Frontal cortex (tissue), 4 donors: ENCODE results near the gene TIMM44. TPM values are rescaled to one million over a fixed set of nuclear protein-coding genes. Genes with fewer than 3 reads are reported as not detected.
A peak's percentile ranks its signal among the peaks of the same experiment; 100 is the strongest.
"Not testable (repeated sequence)": the region's sequence is repeated elsewhere in the genome, so short reads cannot be mapped to it uniquely, and the experiment has no call there.

Experiments
- DNase-seq, 2 donors: peaks; one replicate each; pipeline ENCODE4 v3.0.0; 2012; ENCODE audit warnings: low spot score in 2 of 2
- FAIRE-seq: peaks from 2 replicates; lab custom pipeline; 2012; peaks lifted over from hg19 to GRCh38; lab: Jason Lieb, UNC
- total RNA-seq: library from RNA; depleted of rRNA; stranded (reverse); fragments of >200 nt; gene quantifications from one replicate; pipeline ENCODE4 v1.2.3, GENCODE V29; 2014
- donor health status: control.
- donor health status: control.
- donor health status: control.

TIMM44 gene
- total RNA-seq, 1 donor from 2014 or later, result 26.9 TPM

GRCh38 chr19:7953576-7953975 is 10.1 kb upstream of the TIMM44 start:
- no peak for DNase-seq
- FAIRE-seq, result no peak

- FAIRE-seq (no peak), DNase-seq (no peak)
Observed at GRCh38 chr19:7953060-7953459, 9.6 kb upstream of the TIMM44 start.

DNA sequence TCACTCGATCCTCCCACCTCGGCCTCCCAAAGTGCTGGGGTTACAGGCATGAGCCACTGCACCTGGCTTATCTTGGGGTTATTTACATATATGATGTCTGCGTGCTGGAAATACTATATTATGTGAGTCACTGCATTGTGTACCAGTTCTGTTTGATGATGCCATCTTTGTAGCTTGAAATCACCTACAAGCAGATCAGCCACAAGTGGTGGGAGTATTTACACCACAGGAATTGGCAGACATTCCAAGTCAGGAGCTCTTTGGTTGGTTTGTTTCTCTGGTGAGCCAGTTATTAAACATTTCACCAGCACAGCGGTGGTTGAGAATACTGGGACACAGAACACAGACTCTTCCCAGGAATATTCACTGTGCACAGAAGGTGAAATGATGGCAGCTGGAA is 4.5 kb upstream of the TIMM44 start:
- FAIRE-seq, result no peak
- DNase-seq, result no peak

DNA sequence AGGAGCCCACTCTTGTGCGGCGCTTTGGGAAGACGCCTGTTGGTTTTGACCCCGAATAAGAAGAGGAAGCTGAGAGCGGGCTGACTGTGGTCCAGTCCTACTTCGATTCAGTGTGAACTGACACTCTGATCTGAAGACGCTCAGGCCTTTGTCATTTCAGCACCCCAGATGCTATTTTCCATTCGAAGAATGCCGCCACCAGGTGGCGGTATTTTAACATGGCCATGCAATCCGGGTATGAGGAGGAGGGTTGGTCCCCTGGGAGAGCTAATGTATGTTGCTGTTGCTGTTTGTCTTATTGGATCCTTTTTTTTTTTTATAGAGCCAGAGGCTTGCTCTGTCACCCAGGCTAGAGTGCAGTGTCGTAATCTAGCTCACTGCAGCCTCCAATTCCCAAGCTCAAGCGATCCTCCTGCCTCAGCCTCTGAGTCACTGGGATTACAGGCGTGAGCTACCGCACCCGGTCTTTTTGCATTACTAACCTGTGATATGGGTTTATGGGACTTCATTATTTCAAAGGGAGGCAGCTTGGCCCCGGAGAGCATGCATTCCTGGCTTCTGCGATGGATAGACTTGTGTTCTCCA is 803 bp upstream of the TIMM44 start:
- FAIRE-seq, result no peak
- peak; percentile 70 to 73 for DNase-seq

- no peak for DNase-seq
- FAIRE-seq, result no peak
Observed at GRCh38 chr19:7942981-7943443, 454 bp downstream of the TIMM44 start.

GRCh38 chr19:7941895-7942596 is 1.4 kb downstream of the TIMM44 start:
- no peak for FAIRE-seq
- DNase-seq, result no peak

GRCh38 chr19:7940841-7941240 is 2.6 kb downstream of the TIMM44 start:
- FAIRE-seq (no peak), DNase-seq (no peak)

- no peak for FAIRE-seq
- DNase-seq, result no peak
Observed at GRCh38 chr19:7934766-7935165, 8.7 kb downstream of the TIMM44 start.

DNA sequence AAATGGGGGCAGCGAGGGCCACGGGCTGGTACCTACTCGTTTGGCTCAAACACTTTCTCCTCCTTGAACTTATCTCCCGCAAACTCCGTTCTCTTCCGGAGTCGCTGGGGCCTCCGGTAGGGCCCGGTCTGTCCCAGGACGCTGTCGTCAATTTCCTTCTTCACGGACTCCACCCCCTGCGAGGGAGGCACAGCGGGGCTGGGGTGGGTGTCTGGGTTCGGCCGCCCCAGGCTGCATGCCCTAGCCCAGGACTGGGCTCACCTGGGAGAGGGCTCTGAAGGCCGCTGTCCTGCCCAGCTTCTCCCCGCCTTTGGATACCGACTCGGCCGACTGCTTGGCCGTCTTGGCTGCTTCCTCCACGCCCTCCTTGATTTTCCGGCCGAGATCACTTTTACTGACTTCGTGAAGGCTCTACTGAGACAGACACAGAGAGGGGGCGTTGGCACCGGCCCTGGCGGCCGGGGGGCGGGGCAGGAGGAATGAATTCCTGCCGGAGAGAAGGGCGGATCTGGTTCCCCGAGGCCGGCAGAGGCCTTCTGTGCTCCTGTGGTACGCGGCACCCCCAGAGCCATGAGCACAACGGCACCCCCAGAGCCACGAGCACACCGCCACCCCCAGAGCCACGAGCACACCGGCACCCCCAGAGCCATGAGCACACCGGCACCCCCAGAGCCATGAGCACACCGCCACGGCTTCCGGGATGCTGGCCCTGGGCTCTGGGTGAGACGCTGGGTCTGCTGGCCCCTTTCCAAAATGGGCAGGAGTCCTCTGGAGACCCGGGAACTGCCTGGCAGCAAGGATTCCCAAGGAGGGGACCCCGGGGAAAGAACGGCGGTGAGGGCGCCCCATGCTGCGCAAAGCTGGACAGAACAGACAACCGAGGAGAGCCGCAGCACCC is 9.4 kb downstream of the TIMM44 start:
- FAIRE-seq (no peak), DNase-seq (no peak)

DNA sequence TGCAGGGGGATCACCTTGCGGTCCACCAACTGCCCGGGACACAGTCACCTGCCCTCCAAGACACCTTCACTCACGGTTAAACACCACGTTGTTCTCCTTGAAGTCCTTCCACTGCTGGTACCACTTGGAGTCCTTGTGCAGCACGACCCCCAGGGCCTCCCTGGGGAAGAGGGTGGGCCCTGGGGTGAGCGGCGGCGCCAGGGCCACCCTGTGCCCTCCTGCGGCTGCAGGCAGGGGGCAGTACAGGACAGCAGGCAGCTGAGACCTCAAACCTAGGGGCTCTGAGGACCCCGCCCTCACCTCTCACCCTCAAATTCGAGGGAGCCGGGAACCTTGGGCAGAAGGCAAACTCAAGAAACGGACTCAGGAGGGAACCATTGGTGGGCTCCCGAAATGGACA is 10.1 kb downstream of the TIMM44 start:
- FAIRE-seq (no peak), DNase-seq (no peak)

DNA sequence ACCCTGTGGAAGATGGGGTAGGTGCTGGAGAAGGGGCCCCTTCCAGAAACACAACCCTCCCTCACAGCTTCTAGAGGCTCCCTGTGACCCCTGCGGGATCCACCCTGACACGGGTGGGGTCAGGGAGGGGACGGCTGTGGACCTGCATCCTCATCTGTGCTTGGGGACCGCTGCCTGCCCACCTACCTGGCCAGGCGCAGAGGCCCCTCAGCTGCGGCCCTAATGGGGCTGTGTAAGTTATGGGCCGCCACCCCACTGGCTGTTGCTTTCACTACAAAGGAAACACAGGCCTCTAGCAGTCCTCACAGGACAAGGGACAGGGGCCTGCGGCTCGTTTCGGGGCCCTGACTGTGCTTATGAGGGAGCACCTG is 10.6 kb downstream of the TIMM44 start:
- DNase-seq, result no peak
- FAIRE-seq, result no peak

- FAIRE-seq, result no peak
- DNase-seq, result no peak
Observed at GRCh38 chr19:7932276-7932929, 11.1 kb downstream of the TIMM44 start.

DNA sequence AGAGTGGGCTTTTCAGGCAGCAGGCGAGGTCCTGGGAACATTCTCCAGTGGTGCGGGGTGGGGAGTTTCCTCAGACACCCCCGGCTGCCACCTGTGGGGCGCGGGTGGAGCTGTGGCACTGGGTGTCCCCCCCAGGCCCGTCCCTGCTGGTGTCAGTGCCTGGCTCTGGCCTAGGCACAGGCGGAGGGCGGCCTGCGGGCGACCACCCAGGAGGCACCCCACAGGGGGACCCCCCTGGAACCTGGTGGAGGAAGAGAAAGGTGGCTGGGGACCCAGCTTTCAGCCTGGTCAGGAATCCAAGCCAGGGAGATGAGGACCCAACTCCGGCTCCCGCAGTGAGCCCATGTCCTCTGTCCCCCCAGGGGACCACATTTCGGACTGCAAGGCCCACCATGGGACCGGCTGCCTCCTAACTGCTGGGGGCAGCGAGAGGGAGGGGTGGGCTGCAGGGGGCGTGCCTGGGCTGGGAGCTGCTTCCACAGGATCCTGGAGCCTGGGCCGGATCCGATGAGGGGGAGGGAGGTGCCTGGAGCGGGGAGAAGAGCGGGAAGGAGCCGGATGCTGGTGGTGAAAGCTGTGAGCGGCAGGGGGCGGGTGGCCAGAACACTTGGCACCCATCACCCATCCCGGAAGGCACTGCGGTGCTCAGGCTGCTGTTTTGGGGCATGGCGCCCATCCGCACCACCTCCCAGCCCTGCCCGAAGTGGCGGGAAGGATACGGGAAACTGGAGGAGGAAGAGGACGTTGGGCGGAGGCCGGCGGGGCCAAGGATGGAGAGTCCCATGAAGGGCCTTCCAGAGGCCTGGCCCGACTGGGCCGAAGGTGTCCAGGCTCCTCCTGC is 12.0 kb downstream of the TIMM44 start:
- no peak for DNase-seq
- no peak for FAIRE-seq

DNA sequence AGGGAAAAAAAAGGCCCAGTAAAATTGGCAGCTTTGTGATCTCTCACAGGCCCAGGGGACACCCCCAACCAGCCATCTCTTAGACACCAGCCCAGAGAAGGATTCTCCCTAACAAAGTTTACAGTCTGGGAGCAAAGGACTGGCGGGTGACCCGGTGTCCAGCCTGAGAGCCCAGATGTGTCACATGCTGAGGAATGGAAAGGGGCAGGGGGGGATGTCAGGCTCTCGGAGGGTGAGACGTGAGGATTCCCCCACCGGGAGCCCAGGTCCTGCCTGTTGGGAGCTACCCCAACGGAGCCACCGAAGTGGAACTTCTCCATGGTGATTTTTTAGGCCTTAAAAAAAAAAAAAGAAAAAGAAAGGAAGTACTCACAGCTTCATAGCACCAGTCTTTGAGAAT is 12.7 kb downstream of the TIMM44 start:
- no peak for DNase-seq
- FAIRE-seq, result no peak

GRCh38 chr19:7930030-7930429 is 13.4 kb downstream of the TIMM44 start:
- FAIRE-seq, result not testable (repeated sequence)

DNA sequence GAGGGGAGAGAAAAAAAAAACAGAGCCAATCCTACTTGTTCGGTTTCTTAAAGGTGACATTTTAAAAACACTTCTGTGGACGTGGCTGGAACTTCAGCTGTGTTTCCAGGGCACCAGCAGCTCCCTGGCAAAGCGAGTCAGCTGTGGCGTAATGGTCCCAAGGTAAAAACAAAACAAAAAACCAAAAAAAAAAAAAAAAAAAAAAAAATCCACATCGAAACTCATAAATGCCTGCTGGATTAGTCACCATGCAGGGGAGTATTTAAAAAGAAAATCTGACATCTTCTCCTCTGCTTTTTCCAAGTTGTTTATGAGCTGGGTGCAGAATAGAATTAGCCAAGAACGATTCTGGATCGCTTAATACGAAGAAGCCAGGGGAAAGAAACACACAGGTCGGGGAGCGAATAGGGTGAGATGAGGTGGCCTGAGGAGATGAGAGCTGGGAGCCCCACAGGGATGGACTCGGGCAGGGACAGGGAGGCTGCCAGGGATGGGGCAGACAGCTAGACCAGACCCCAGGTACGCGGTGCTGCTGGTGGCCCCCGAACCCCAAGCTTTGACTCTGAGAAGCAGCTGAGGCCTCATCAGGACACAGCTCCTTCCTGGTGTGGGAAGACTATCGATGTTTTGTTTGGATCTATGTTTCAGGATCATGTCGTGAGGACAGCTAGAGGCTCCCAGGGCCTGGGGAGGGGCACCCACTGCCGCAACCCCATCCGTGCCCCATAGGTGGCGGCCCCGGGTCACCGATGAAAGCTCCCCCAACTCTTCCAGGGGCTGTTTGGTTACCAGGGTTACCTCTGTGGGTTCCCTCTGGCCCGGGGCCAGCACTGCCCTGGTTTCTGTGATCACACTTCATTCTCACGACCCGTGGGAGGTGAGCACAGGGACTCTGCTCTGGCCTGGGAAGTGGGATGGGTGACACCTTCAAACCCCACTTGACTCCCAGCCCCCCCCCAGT is 14.4 kb downstream of the TIMM44 start:
- no peak for DNase-seq
- FAIRE-seq, result no peak

More at GRCh38 chr19:7930030-7930429, 13.4 kb downstream of the TIMM44 start:
- DNase-seq, result not testable (repeated sequence)

DNA sequence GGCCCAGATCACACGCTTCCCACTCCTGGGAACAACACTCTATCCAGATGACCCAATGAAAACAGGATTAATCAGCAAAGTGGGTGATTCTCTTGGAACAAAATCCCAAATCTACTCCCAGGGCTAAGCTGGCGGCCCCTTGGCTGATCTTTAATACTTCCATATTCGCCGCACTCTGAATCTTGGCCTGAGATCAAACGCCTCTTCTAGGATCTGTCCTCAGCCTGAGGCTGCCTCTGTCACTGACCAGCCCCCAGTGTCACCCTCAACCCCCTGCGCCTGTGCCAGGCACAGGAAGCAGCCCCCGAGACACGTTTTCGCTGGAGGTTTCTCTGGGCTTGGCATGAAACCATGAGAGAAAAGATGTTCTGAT is 15.1 kb downstream of the TIMM44 start:
- DNase-seq (no peak), FAIRE-seq (no peak)

- FAIRE-seq, result no peak
Observed at GRCh38 chr19:7927605-7928333, 15.7 kb downstream of the TIMM44 start.

More at GRCh38 chr19:7927605-7928333, 15.7 kb downstream of the TIMM44 start:
- DNase-seq, result no peak
